Activated CD8-positive, alpha-beta T cell treated with anti-CD3 and anti-CD28 coated beads, Interleukin-2, amount 10 ng/mL, durations not matched to agents 7 days and 5 days (primary cell): ENCODE data around the gene POLR2F. TPM values are rescaled to one million over a fixed set of nuclear protein-coding genes. Genes with fewer than 3 reads are reported as not detected.

ENCODE experiments used
- ATAC-seq: fragments of 150-1000 bp; cut with Tn5 transposase; one replicate; pipeline ENCODE4 v1.10.0; 2021; ENCODE audit warnings: moderate library complexity
- CTCF ChIA-PET: fragments of 350-600 bp; sonication (Branson Sonifier 250); formaldehyde crosslinking; loops from one replicate; lab custom pipeline; 2021; ENCODE audit warnings: antibody characterized with exemption; lab: Charles Lee
- POLR2A ChIA-PET: fragments of 350-600 bp; sonication (Branson Sonifier 250); formaldehyde crosslinking; loops from one replicate; lab custom pipeline; 2021; ENCODE audit warnings: antibody characterized with exemption; lab: Charles Lee
- DNase-seq: peaks from one replicate; pipeline ENCODE4 v3.0.0-alpha.2; 2020
- H3K27ac Mint-ChIP-seq: one replicate; pipeline ENCODE4 v1.8.0; 2021; ENCODE audit warnings: mild to moderate bottlenecking, mixed read lengths
- H3K27me3 Mint-ChIP-seq: one replicate; pipeline ENCODE4 v1.8.0; 2021; ENCODE audit warnings: low read depth, mixed read lengths
- H3K36me3 Mint-ChIP-seq: one replicate; pipeline ENCODE4 v1.8.0; 2021; ENCODE audit warnings: low read depth, mixed read lengths
- H3K4me1 Mint-ChIP-seq: one replicate; pipeline ENCODE4 v1.8.0; 2021; ENCODE audit warnings: low read depth, mixed read lengths
- H3K4me3 Mint-ChIP-seq: one replicate; pipeline ENCODE4 v1.8.0; 2021; ENCODE audit warnings: mild to moderate bottlenecking, mixed read lengths
- H3K9me3 Mint-ChIP-seq: one replicate; pipeline ENCODE4 v1.8.0; 2022; ENCODE audit warnings: mixed read lengths; ENCODE audit not compliant: insufficient read depth
- total RNA-seq, 2 experiments: library from RNA; stranded (reverse); gene quantifications; one replicate each; pipeline ENCODE4 v1.2.3, GENCODE V29; 2021

POLR2F gene
- 10 to 100 TPM; 71.7 to 73.8 TPM for total RNA-seq

DNA sequence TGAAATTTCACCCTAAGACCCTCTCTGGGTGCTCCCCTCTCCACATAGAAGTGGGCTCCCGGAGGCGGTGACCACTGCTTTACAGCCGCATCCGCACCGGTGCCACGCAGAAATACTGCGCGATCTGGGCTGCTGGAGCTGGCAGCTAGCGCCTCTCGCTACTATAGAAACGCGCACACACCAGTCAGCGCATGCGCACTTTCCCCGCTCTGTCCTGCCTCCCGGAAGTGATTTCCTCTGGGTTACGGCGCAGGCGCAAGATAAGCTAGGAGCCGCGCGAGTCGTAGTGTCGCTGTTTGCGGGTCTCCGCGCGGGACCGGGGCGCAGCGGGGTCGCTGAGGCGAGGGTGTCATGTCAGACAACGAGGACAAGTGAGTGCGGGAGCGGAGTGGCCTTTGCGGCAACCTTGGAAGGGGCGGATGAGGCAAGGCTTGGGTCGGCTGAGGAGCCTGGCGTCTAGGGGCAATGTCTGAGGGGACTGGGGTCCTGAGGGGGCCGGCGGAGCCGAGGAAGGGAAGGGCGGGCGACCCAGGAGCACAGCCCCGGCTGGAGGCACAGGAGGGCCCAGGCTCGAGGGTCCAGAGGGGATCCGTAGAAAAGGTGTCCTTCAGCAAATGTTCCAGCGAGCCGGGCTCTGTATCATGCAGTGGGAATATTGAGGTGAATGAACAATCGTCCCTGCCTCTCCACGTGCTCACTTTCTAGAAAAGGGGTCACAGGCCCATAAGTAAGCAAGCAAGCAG lies at the start of gene POLR2F, which contains the start of gene C22orf23:
TSS of gene POLR2F (plus strand) at position 263 of the 743 bp plus-strand sequence. CDS start at position 352, 89 bp downstream.
TSS of gene C22orf23 (minus strand) at position 165 of the 743 bp plus-strand sequence. CDS start 452 bp downstream, outside the sequence.
- ATAC-seq (peak; percentile 94), DNase-seq (peak; percentile 98)
- Mint-ChIP-seq H3K9me3 (no peaks in the 10 kb centered on the region), H3K27me3 (peaks cover 14% of the 10 kb centered on the region), H3K4me3 (peak within 1 kb of the TSS; percentile 99), H3K27ac (peak within 1 kb of the TSS; percentile 96), H3K4me1 (peaks cover 23% of the 10 kb centered on the region), H3K36me3 (peaks cover 20% of the 10 kb centered on the region)
- ChIA-PET POLR2A (interaction anchor here (1.0 to 1.7 kb wide), 6 partner anchors 48 to 728 kb away, joined by 3 to 7 read pairs (median 4); partner anchors contain the start of genes GCAT, LGALS1, MICALL1 and TOMM22), CTCF (interaction anchor here (0.7 to 3.9 kb wide), 10 partner anchors 12 to 387 kb away, joined by 3 to 34 read pairs (median 5); partner anchors contain the start of gene GCAT)

DNA sequence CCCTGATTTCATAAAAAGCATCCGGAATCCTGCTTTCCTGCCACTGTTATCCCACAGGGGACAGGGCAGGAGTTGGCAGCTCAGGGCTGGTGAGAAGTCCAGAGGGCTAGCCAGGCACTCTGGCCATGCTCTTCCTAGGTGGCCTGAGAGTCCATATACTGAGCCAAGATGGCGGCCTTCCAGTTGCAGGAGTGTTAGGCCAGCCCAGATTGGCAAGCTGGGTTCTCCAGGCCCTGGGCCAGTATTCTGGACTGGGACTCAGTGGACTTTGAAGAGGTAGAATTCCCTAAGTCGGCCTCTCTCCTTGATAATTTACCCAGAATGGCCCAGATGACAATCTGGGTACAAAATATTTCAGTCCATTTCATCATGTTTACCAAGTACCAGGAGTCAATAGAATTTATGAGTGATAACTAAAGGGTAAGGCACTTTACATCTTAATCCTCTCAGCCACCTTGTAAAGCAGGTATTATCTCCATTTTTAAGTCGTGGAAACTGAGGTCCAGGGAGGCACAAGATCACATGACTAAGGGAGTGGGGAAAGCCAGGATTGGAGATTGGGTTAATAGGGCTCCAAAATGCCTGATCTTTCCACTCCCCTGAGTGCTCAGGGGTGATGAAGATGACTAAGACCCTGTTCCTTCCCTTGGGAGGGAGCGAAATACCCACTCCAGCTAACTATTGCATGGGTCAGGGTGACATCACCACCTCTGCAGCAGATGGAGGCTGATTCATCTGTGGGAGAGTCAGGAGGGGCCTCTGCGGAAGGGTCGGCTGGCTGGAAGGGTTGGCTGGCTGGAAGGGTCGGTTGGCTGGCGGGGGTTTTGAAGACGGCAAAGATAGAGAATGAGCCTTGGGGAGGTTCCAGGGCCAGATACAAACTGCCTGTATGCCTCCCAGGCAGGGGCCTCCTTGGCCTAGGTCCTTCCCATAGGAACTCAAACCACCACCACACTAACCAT lies 48.6 kb upstream of the POLR2F start:
- no peak for ATAC-seq

DNA sequence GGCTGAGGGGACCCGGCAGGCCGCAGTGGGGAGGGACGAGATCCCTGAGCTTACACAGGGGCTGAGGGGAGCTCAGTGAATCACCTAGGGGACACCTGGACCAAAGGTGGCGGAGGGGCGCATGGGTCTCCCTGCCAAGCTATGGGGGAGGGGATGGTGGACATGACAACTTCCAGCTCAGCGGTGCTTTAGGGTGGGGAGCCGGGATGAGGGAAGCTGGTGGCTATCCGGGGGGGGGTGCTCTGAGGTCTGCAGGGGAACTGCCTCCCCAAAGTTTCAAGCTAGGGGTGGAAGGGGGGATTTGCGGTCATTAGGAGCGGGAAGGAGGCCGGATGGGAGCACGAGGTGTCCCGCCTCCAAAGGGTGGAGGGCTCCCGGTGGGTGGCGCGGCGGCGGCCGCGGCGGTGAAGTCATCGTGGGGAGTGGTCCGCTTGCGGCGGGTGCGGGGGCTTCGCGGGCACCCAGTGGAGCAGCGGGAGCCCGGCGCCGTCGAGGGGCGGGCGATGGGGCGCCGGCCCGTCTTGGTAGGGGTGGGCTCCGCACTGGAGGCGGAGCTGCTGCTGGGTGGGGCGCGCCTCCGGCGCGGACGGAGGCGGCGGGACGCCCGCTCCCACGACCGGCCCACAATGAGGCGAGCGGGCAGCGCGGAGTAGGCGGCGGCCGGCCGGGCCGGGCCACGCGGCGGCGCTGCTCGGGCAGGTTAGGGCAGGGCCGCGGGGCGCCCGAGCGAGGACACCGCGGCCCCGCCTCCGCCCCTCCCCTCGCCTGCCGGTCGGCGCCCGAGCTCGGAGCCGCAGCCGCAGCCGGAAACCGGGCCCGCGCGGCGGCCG lies 47.8 kb upstream of the POLR2F start, which contains the start of gene MICALL1:
TSS of gene MICALL1 (plus strand) at position 764 of the 830 bp plus-strand sequence. CDS start 126 bp downstream, outside the sequence.
- peak; percentile 66 for DNase-seq
- ChIA-PET POLR2A (interaction anchor here (0.6 to 2.2 kb wide), 6 partner anchors 9 to 98 kb away, joined by 3 to 27 read pairs (median 4); partner anchors contain the start of gene GCAT), CTCF (interaction anchor here (1.0 to 1.9 kb wide), 9 partner anchors 9 to 268 kb away, joined by 3 to 19 read pairs (median 4); partner anchors contain the start of gene GCAT)
- H3K36me3 Mint-ChIP-seq: no peaks in the 10 kb centered on the region
- peak within 1 kb of the TSS; percentile 73 for H3K4me3 Mint-ChIP-seq
- peak; percentile 89 for ATAC-seq
- H3K27ac Mint-ChIP-seq: peak within 1 kb of the TSS; percentile 78
- no peaks in the 10 kb centered on the region for H3K27me3 Mint-ChIP-seq
- no peaks in the 10 kb centered on the region for H3K9me3 Mint-ChIP-seq
- peaks cover 37% of the 10 kb centered on the region for H3K4me1 Mint-ChIP-seq

More for the DNA sequence above, 48.6 kb upstream of the POLR2F start:
- Mint-ChIP-seq H3K36me3 (no peaks in the 10 kb centered on the region), H3K4me3 (peak overlapping the region; percentile 73), H3K27ac (peak overlapping the region; percentile 78), H3K4me1 (peaks cover 37% of the 10 kb centered on the region), H3K9me3 (no peaks in the 10 kb centered on the region), H3K27me3 (no peaks in the 10 kb centered on the region)
- POLR2A ChIA-PET: interaction anchor here (1.2 to 2.2 kb wide), 3 partner anchors 8 to 97 kb away, joined by 4 to 27 read pairs (median 4); partner anchors contain the start of gene GCAT
- no peak for DNase-seq
- CTCF ChIA-PET: interaction anchor here (1.0 to 1.9 kb wide), 5 partner anchors 8 to 97 kb away, joined by 3 to 19 read pairs (median 4); partner anchors contain the start of gene GCAT

DNA sequence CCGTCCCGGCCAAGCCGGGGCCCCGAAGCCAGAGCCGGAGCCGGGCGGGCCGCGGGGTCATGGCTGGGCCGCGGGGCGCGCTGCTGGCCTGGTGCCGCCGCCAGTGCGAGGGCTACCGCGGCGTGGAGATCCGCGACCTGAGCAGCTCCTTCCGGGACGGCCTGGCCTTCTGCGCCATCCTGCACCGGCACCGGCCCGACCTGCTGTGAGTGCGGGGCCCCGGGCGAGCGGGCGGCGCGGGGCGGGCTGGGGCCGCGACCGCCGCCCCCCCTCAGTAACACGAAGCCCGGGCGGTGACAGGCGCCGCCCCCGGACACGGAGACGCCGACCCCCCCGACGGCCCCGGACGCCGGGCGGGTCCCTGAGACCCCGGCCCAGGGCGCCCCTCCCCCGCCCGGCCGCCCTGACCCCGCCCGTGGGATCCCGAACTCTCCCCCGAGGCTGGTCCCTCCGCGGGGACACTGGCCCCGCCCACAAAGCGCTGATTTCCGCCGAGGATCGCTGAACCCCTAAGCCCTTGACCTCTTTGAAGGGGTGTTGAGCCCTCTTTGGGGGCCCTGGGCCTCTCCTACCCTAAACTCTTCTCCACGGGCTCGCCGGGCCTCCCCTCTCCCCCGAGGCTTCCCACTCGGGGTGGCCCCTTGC lies 47.0 kb upstream of the POLR2F start:
- H3K9me3 Mint-ChIP-seq: no peaks in the 10 kb centered on the region
- DNase-seq: peak; percentile 51
- ChIA-PET CTCF (interaction anchor here (1.0 to 1.9 kb wide), 8 partner anchors 10 to 267 kb away, joined by 3 to 19 read pairs (median 4); no protein-coding TSS in a partner anchor), POLR2A (interaction anchor here (0.6 to 2.2 kb wide), 6 partner anchors 9 to 99 kb away, joined by 3 to 27 read pairs (median 4); partner anchors contain the start of gene GCAT)
- H3K27ac Mint-ChIP-seq: peak overlapping the region; percentile 71
- H3K4me1 Mint-ChIP-seq: peaks cover 37% of the 10 kb centered on the region
- peak overlapping the region; percentile 70 for H3K4me3 Mint-ChIP-seq
- peak; percentile 48 for ATAC-seq
- no peaks in the 10 kb centered on the region for H3K27me3 Mint-ChIP-seq
- no peaks in the 10 kb centered on the region for H3K36me3 Mint-ChIP-seq

DNA sequence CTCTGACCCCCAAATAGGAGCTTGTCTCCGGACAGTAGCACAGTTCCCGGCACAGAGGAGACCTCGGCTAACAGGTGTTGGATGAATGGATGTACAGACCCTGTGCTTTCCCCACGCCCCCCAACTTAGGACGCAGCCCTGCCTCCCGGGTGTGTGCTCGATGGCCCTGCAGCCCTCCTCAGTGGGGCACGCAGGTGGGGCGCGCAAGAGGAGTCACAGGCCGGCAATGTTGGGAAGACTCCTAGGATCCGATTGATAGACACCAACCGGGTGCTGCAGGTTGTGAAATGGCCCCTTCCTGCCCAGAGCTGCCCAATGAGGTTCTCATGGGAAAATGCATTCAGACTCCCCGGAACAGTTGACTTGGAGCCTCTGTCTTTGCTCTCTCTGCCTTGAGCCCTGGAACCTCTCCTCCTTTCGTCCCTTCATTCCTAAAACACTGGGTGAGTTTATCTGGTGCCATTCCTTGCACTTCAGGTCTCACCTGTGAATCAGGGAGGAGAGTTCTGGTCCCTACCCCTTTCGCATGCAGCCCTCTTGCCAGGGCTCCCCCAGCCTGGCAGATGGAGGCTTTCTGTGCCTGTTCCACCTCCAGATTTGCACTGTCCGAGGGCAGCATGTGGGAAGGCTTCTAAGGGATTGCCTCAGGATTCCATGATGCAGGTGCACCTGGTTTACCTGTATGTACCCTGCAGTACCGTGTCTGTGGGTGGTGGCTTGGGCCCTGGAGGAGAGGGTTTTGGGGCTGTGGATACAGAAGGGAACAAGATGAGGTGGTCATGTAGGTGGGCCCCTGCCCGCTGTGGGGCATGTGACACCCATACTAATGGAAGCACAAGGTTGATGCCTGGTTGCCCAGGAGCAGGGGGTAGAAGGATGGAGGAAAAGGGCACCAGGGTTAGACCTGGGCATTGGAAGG lies 46.2 kb upstream of the POLR2F start:
- Mint-ChIP-seq H3K9me3 (no peaks in the 10 kb centered on the region), H3K4me3 (peak overlapping the region; percentile 70), H3K27me3 (no peaks in the 10 kb centered on the region), H3K4me1 (peaks cover 41% of the 10 kb centered on the region), H3K36me3 (no peaks in the 10 kb centered on the region), H3K27ac (peak overlapping the region; percentile 56)
- no peak for ATAC-seq
- POLR2A ChIA-PET: interaction anchor here (0.6 to 2.2 kb wide), 2 partner anchors 10 kb away, joined by 4 to 27 read pairs; no protein-coding TSS in a partner anchor
- no peak for DNase-seq
- CTCF ChIA-PET: interaction anchor here (1.7 kb wide), 1 partner anchor 89 kb away, joined by 6 read pairs; no protein-coding TSS in a partner anchor

DNA sequence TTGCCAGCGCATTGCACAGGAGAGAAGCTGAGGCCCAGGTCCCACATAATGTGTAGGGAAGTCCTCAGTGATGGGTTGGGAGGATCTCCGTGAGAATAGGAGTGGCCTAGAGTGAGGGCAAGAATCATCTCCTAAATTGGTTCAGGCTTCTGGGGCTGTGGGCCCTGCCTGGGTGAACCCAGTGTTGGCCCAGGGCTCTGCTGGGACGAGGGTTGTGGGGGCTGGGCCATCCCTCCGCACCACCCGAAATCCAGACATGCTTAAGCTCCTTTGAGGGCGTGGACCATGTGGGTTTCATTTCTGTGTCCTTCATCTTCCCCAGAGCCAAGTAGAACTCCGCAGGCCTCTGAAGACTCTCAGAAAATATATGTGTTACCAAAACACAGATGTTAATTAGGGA lies 43.7 kb upstream of the POLR2F start:
- Mint-ChIP-seq H3K4me1 (peaks cover 46% of the 10 kb centered on the region), H3K4me3 (no peak overlapping the region), H3K9me3 (no peaks in the 10 kb centered on the region), H3K36me3 (peaks cover 4% of the 10 kb centered on the region), H3K27me3 (no peaks in the 10 kb centered on the region), H3K27ac (no peak overlapping the region)
- ChIA-PET POLR2A (interaction anchor here (1.3 kb wide), 1 partner anchor 13 kb away, joined by 4 read pairs; no protein-coding TSS in a partner anchor), CTCF (interaction anchor here (1.0 to 1.6 kb wide), 2 partner anchors 21 to 24 kb away, joined by 3 to 5 read pairs; no protein-coding TSS in a partner anchor)
- ATAC-seq (no peak), DNase-seq (no peak)

DNA sequence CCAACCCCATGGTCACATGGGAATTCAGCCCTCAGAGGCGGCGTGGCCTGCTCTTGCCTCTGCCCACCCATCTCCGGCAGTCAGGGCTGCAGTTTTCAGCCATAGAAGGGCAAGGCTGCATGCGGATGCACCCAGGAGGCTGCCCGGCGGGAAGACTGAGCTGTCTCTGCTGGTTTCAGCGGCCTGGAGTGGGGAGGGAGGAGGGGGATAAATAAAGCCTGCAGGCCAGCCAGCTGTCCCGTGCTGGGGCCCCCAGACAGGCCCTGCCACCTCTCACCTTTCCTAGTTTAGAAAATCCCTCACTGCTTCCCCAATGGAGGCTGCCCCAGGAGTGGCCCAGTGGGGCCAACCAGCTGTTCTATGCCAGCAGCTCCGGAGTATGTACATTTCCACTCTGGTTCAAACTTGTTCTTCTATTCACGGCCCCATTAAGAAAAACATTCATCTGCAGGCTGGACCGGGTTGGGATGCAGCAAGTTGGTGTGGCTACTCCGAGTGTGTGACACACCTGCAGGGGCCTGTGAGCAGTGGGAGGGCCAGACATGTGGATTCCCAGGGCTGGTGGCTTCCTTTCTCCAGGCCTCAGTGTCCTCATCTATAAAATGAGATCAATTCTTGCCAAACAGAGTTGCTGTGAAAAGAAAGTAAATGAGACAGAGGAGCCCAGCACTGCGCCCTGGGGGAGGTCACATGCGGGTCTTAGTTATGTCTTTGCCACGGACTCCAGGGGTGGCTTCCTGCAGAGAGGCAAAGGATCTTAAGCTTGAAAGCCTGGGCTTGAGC lies 42.4 kb upstream of the POLR2F start:
- ATAC-seq (no peak), DNase-seq (no peak)
- Mint-ChIP-seq H3K27me3 (no peaks in the 10 kb centered on the region), H3K4me3 (no peak overlapping the region), H3K36me3 (peaks cover 4% of the 10 kb centered on the region), H3K9me3 (no peaks in the 10 kb centered on the region), H3K4me1 (peaks cover 36% of the 10 kb centered on the region), H3K27ac (no peak overlapping the region)
- ChIA-PET POLR2A (interaction anchor here (1.3 kb wide), 1 partner anchor 15 kb away, joined by 4 read pairs; no protein-coding TSS in a partner anchor), CTCF (interaction anchor here (1.0 to 1.6 kb wide), 4 partner anchors 20 to 93 kb away, joined by 3 to 5 read pairs (median 4); no protein-coding TSS in a partner anchor)

DNA sequence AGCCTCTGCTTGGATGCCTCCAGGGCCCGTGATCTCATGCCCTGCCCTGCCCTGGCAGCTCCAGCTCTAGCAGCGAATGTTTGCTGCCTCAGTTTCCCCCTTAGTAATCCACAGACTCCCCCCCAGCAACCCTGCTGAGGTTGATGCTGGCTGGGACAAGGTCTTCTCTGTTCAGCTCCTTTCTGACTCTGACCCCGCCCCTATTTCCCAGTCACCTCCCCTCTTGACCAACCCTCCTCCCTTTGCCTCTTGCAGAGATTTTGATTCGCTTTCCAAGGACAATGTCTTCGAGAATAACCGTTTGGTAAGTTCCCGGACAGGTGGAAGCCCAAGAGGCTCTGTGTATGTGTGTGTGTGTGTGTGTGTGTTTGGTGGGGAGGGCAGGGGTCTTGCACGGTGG lies 41.8 kb upstream of the POLR2F start:
- Mint-ChIP-seq H3K4me1 (peaks cover 36% of the 10 kb centered on the region), H3K36me3 (peaks cover 4% of the 10 kb centered on the region), H3K27me3 (no peaks in the 10 kb centered on the region), H3K27ac (peak overlapping the region; percentile 15), H3K4me3 (no peak overlapping the region), H3K9me3 (no peaks in the 10 kb centered on the region)
- POLR2A ChIA-PET: no interaction called here
- ATAC-seq (no peak), DNase-seq (no peak)
- CTCF ChIA-PET: interaction anchor here (1.0 to 1.5 kb wide), 2 partner anchors 23 to 94 kb away, joined by 3 to 4 read pairs; no protein-coding TSS in a partner anchor
